Measurements from ENCODE around the gene TXNDC2. TPM values are rescaled to one million over a fixed set of nuclear protein-coding genes. Genes with fewer than 3 reads are reported as not detected.

Gene TXNDC2
- total RNA-seq, 2 donors from 2014 or later = 3.6 TPM; not detected in 1

DNA sequence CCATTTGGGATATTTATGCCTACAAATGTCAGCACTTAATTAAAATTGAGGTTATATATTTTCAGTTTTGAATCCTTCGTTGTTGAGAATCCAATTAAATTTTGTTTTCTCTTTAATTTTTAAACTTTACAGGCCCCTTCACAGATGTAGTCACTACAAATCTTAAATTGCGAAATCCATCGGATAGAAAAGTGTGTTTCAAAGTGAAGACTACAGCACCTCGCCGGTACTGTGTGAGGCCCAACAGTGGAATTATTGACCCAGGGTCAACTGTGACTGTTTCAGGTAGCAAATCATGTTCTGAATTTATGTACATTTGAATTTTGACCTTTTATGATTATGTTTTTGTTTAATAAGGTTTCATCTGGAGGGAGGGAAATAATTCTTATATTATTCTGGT lies 45.9 kb downstream of the TXNDC2 start:
- Histone ChIP-seq H3K9me3 (no peaks in the 10 kb centered on the region), H3K4me3 (no peak overlapping the region), H3K4me1 (replicated peaks) (no peaks in the 10 kb centered on the region), H3K27ac (no peak overlapping the region), H3K27me3 (replicated peaks; ENCODE audit: insufficient read depth) (no peaks in the 10 kb centered on the region), H3K36me3 (no peaks in the 10 kb centered on the region)
- no peak for DNase-seq (ENCODE audit: low spot score)
- intact Hi-C loops (cut with DNase I) = no loop called here
- 74% methylated on average over 5 of the region's 5 CpGs for WGBS
- TF ChIP-seq POLR2AphosphoS5 (IDR thresholded peaks at IDR 0.05) (no peak), POLR2A (IDR thresholded peaks at IDR 0.05) (no peak)
- TF ChIP-seq, protein P1, sequence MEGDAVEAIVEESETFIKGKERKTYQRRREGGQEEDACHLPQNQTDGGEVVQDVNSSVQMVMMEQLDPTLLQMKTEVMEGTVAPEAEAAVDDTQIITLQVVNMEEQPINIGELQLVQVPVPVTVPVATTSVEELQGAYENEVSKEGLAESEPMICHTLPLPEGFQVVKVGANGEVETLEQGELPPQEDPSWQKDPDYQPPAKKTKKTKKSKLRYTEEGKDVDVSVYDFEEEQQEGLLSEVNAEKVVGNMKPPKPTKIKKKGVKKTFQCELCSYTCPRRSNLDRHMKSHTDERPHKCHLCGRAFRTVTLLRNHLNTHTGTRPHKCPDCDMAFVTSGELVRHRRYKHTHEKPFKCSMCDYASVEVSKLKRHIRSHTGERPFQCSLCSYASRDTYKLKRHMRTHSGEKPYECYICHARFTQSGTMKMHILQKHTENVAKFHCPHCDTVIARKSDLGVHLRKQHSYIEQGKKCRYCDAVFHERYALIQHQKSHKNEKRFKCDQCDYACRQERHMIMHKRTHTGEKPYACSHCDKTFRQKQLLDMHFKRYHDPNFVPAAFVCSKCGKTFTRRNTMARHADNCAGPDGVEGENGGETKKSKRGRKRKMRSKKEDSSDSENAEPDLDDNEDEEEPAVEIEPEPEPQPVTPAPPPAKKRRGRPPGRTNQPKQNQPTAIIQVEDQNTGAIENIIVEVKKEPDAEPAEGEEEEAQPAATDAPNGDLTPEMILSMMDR (IDR thresholded peaks at IDR 0.05) = no peak

DNA sequence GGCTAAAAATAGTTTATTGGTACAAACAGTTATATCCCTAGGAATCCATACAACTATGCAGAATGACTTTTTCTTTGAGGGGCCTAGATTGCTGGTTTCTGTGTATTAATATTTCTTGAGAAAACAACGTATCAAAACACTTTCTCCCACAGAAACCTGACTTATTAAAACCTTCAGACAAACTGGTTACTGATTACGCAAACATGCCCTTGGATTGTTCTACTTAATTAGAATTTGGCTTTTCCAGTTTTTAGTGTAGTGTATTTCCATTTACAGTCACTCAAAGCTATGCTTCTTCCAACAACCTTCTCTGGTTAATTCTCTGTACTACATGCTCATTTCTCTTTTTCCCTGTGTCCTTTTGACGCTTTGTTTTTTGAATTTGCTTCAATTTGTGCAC lies 48.1 kb downstream of the TXNDC2 start:
- no peaks in the 10 kb centered on the region for H3K9me3 ChIP-seq
- intact Hi-C loops (cut with DNase I) = no loop called here
- WGBS = 86% methylated on average over 3 of the region's 3 CpGs
- H3K27me3 ChIP-seq (replicated peaks; ENCODE audit: insufficient read depth) = no peaks in the 10 kb centered on the region
- no peak overlapping the region for H3K4me3 ChIP-seq
- no peaks in the 10 kb centered on the region for H3K4me1 ChIP-seq (replicated peaks)
- TF ChIP-seq POLR2AphosphoS5 (IDR thresholded peaks at IDR 0.05) (no peak), POLR2A (IDR thresholded peaks at IDR 0.05) (no peak)
- TF ChIP-seq, protein P1 (IDR thresholded peaks at IDR 0.05) = no peak
- H3K36me3 ChIP-seq = no peaks in the 10 kb centered on the region
- DNase-seq (ENCODE audit: low spot score) = no peak
- H3K27ac ChIP-seq = no peak overlapping the region

DNA sequence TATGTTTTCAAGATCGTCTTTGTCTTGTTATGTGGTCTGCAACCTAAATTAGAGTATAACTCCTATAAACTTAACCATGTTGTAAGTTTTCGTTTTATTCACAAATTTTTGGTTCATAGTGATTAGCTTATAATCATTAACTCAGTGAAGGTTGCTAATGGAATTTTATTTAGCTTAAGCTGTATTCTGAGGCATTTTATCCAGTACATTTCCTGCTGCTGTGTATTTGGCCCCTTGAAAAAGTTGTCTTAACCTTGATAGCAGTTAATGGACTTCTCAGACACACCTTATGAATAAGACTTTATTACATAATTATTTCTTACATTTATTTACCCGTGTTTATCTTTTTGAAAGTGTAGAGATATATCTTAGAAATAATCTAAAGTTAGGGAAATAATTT lies 48.5 kb downstream of the TXNDC2 start:
- TF ChIP-seq POLR2AphosphoS5 (IDR thresholded peaks at IDR 0.05) = no peak
- TF ChIP-seq POLR2A (IDR thresholded peaks at IDR 0.05) = no peak
- TF ChIP-seq, protein P1 (IDR thresholded peaks at IDR 0.05) = no peak
- no peak for DNase-seq (ENCODE audit: low spot score)
- Histone ChIP-seq H3K9me3 (no peaks in the 10 kb centered on the region), H3K27ac (no peak overlapping the region), H3K4me1 (replicated peaks) (no peaks in the 10 kb centered on the region), H3K4me3 (no peak overlapping the region), H3K36me3 (no peaks in the 10 kb centered on the region), H3K27me3 (replicated peaks; ENCODE audit: insufficient read depth) (no peaks in the 10 kb centered on the region)
- intact Hi-C loops (cut with DNase I) = no loop called here
- WGBS = 91% methylated on average over 3 of the region's 3 CpGs

Small RNAs within 50 kb of the gene (small RNA-seq; reads per million reads assigned to genes)
- gene RNA5SP449 (0 to 0.37 reads per million in 2 donors), gene RNA5SP450 (1.7 to 10.4 reads per million in 2 donors)

Other genes starting within 250 kb of the TXNDC2 start
- gene RAB31, start 177.7 kb upstream of the TXNDC2 start, total RNA-seq = 10 to 100 TPM in 1 of 2 donors, 1 to 10 TPM in 1; 7.7 to 86.9 TPM
- 100 to 1,000 TPM; 140 to 183 TPM for gene VAPA, start 28.0 kb downstream of the TXNDC2 start, total RNA-seq

All from prostate gland (tissue), 2 donors.